ENCODE results near the gene KCNA10.

The KCNA10 gene

GRCh38 chr1:110472546-110472945, 46.4 kb downstream of the KCNA10 start:
- Mint-ChIP-seq H3K27ac (no peak overlapping the region), H3K4me3 (no peak overlapping the region)
- ATAC-seq (replicated peaks), result no peak

DNA sequence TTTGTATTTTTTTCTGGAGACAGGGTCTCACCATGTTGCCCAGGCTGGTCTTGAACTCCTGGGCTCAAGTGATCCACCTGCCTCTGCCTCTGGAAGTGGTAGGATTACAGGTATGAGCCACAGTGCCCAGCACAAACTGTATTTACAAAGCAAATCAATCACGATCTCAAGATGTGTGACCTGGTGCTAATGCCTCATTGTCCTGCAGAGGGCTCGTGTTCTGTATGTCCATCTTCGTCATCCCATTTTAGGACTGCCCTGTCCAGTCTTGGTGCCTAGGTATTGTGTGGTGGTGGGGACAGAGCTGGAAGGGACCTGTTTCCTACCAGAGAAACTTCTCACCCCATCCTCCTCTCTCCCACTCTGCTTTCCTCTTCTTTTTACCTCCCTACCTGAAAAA, 47.8 kb downstream of the KCNA10 start:
- Mint-ChIP-seq H3K36me3 (no peaks in the 10 kb centered on the region), H3K27ac (no peak overlapping the region), H3K4me1 (no peaks in the 10 kb centered on the region), H3K27me3 (peaks cover 14 to 19% of the 10 kb centered on the region in 2 donors), H3K9me3 (no peaks in the 10 kb centered on the region), H3K4me3 (no peak overlapping the region)
- DNase-seq (no peak), ATAC-seq (replicated peaks) (no peak)

More at GRCh38 chr1:110472546-110472945, 46.4 kb downstream of the KCNA10 start:
- no peaks in the 10 kb centered on the region for H3K9me3 Mint-ChIP-seq
- no peaks in the 10 kb centered on the region for H3K4me1 Mint-ChIP-seq
- DNase-seq, result no peak
- H3K36me3 Mint-ChIP-seq, result no peaks in the 10 kb centered on the region
- peaks cover 20 to 28% of the 10 kb centered on the region in 2 donors for H3K27me3 Mint-ChIP-seq

Data from stimulated activated naive B cell treated with anti-CD40 and anti-IgM and Interleukin-4, amounts not matched to agents 10 μg/mL and 1 μg/mL and 100 μg/mL, for 72 hours (primary cell).